Ovary (tissue), 3 donors: ENCODE measurements around the gene SZRD1.

Experiments used
- CTCF ChIP-seq, 3 donors: fragments of 450-650 bp in 2 of 3; fragments of 200-600 bp in 1 of 3; IDR thresholded peaks; one replicate each; pipeline versions ENCODE4 v1.5.1 to v1.8.0; 2016 to 2022; ENCODE audit warnings: antibody characterized with exemption in 3 of 3, mild to moderate bottlenecking in 1 of 3
- POLR2A ChIP-seq: fragments of 450-650 bp; IDR thresholded peaks from one replicate; pipeline ENCODE4 v1.6.1; 2017; ENCODE audit warnings: antibody characterized with exemption, mild to moderate bottlenecking, moderate library complexity
- donor health status: DM: no; HTN: no; CAD: no.

GRCh38 chr1:16443975-16444770, 77.1 kb downstream of the SZRD1 start:
- TF ChIP-seq POLR2A (no peak), CTCF (IDR thresholded peaks at IDR 0.05) (no peak)
